Bronchial epithelial cell (primary cell): ENCODE measurements around the gene GRIK4. TPM values are rescaled to one million over a fixed set of nuclear protein-coding genes. Genes with fewer than 3 reads are reported as not detected.
A peak's percentile ranks its signal among the peaks of the same experiment; 100 is the strongest.

Experiments used
- DNase-seq: peaks from one replicate; pipeline ENCODE4 v3.0.0-alpha.2; 2010; ENCODE audit warnings: low read depth
- FAIRE-seq: peaks from 2 replicates; lab custom pipeline; 2011; peaks lifted over from hg19 to GRCh38; lab: Jason Lieb, UNC
- H3K27me3 ChIP-seq: 2 replicates; pipeline ENCODE4 v1.5.1; 2011; ENCODE audit warnings: low read length; ENCODE audit not compliant: control insufficient read depth, insufficient read depth
- H3K36me3 ChIP-seq: 2 replicates; pipeline ENCODE4 v1.5.1; 2011; ENCODE audit warnings: low read length; ENCODE audit not compliant: control insufficient read depth, insufficient read depth
- H3K4me3 ChIP-seq: 2 replicates; pipeline ENCODE4 v1.5.1; 2011; ENCODE audit warnings: mild to moderate bottlenecking, low read depth, low read length, control low read depth
- total RNA-seq: library from RNA; depleted of rRNA; stranded (reverse); fragments of >200 nt; gene quantifications from 2 replicates; pipeline ENCODE4 v1.2.1, GENCODE V29; 2014
- TF ChIP-seq, protein P1 (sequence below): IDR thresholded peaks from 2 replicates; pipeline ENCODE4 v1.5.1; 2011; ENCODE audit warnings: mild to moderate bottlenecking, moderate library complexity, low read length, control low read depth, inconsistent platforms; ENCODE audit not compliant: insufficient read depth, severe bottlenecking

The GRIK4 gene
- total RNA-seq, 1 donor from 2014 or later, result not detected

DNA sequence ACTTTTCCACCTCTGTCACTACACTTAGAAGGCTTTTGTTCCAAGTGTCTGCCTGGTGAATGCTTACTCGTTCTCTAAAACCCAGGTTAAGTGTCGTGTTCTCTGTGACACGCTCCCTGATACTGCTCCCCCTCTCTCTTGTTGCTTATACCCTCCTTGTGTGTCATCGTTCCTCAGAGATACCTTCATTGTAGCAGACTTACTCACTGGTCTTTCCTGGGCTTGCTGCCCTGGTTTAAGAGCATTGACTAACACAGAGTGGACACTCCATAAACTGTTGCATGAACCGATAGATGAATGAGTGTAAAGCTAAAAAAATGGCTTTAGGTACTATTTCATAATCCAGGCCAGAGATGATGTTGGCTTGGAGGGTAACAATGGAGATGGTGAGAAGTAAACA lies 171.3 kb downstream of the GRIK4 start:
- Histone ChIP-seq H3K36me3 (no peaks in the 10 kb centered on the region), H3K4me3 (no peak overlapping the region), H3K27me3 (peaks cover 2% of the 10 kb centered on the region)
- peak; percentile 4 for DNase-seq
- no peak for FAIRE-seq
- TF ChIP-seq, protein P1, sequence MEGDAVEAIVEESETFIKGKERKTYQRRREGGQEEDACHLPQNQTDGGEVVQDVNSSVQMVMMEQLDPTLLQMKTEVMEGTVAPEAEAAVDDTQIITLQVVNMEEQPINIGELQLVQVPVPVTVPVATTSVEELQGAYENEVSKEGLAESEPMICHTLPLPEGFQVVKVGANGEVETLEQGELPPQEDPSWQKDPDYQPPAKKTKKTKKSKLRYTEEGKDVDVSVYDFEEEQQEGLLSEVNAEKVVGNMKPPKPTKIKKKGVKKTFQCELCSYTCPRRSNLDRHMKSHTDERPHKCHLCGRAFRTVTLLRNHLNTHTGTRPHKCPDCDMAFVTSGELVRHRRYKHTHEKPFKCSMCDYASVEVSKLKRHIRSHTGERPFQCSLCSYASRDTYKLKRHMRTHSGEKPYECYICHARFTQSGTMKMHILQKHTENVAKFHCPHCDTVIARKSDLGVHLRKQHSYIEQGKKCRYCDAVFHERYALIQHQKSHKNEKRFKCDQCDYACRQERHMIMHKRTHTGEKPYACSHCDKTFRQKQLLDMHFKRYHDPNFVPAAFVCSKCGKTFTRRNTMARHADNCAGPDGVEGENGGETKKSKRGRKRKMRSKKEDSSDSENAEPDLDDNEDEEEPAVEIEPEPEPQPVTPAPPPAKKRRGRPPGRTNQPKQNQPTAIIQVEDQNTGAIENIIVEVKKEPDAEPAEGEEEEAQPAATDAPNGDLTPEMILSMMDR, result no peak

GRCh38 chr11:120686516-120686915 lies 175.0 kb downstream of the GRIK4 start:
- TF ChIP-seq, protein P1, result no peak
- Histone ChIP-seq H3K27me3 (peaks cover 2% of the 10 kb centered on the region), H3K4me3 (no peak overlapping the region), H3K36me3 (no peaks in the 10 kb centered on the region)
- DNase-seq (no peak), FAIRE-seq (no peak)

DNA sequence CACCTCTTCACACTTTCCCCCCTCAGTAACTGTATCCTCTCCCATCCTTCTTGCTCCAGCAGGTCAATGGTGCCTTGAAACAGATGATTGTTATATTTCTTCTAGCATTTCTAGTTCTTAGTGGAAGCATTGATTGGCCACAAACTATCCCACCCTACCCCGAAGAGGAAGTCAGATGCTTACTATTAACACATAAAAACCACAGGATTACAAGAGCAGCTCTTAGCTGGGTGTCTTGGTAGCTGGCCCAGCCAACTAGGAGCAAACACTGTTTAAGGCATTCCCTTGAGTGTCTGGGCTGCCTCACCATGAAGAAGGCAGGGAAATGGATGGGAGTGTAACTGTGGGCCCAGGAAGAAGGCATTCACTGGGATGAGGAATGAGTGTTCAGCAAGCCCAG lies 176.6 kb downstream of the GRIK4 start:
- TF ChIP-seq, protein P1, result no peak
- Histone ChIP-seq H3K27me3 (no peaks in the 10 kb centered on the region), H3K36me3 (no peaks in the 10 kb centered on the region), H3K4me3 (no peak overlapping the region)
- DNase-seq (no peak), FAIRE-seq (no peak)

DNA sequence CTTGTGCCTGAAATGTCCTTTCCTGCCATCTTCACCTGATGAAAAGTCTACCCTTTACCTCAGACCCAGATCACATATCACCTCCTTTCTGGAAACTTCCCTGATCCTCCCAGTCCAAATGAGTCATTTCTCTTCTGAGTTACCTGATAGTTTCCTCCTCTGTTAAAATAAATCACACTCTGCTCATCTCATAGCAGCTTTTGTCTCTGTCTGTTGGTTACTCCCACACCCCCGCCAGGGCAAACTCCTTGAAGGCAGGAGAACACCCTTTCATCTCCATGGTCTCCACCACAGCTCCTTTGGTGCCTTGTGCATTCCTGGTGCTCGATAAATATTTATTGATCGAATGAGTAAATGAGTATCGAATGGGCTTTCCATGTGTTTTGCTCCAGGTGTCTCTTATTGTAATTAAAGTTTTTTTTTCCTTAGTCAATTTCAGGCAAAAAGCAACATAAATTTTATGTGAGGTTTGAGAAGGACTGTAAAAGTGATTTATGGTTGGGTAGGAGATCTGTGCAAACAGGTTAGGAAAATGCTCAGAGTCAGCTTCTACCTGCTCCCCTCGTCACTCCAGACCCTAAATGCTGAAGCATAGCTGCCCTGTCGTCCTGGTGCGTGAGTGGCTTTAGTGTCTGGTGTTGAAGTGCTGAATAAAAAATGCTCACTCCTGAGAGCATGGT lies 178.2 kb downstream of the GRIK4 start:
- Histone ChIP-seq H3K4me3 (no peak overlapping the region), H3K27me3 (no peaks in the 10 kb centered on the region), H3K36me3 (no peaks in the 10 kb centered on the region)
- DNase-seq (peak; percentile 12), FAIRE-seq (no peak)
- TF ChIP-seq, protein P1, result no peak

DNA sequence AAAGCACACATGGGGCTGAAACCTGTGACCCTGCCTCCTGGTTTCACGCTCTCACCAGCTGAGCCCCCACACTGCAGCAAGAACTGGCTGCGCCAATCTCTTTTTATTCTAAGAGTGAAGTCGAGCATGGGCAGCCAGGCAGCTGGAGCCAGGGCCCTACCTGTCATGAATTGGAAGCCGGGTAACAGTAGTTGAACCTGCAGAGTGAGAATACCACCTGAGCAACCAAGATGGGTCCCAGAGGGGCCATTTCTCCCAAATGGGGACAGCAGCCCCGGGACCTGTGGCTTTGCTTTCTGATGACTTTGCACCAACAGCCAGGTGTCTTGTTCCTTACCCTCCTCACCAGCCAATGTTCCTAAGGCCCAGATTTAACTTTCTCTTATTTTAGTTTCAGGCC lies 178.9 kb downstream of the GRIK4 start:
- Histone ChIP-seq H3K27me3 (no peaks in the 10 kb centered on the region), H3K4me3 (no peak overlapping the region), H3K36me3 (no peaks in the 10 kb centered on the region)
- DNase-seq, result no peak
- TF ChIP-seq, protein P1, result no peak
- no peak for FAIRE-seq

- TF ChIP-seq, protein P1, result no peak
- no peaks in the 10 kb centered on the region for H3K27me3 ChIP-seq
- no peak for DNase-seq
- FAIRE-seq, result no peak
- H3K36me3 ChIP-seq, result no peaks in the 10 kb centered on the region
- no peak overlapping the region for H3K4me3 ChIP-seq
Measured at GRCh38 chr11:120694726-120695125, 183.2 kb downstream of the GRIK4 start.
